Heart left ventricle (tissue), 13 donors: Measurements from ENCODE around the gene NKIRAS2.

Source experiments
- POLR2A ChIP-seq, 2 donors: fragments of 450-650 bp; IDR thresholded peaks; one replicate each; pipeline ENCODE4 v1.6.1; 2017; ENCODE audit warnings: antibody characterized with exemption in 2 of 2, mild to moderate bottlenecking in 2 of 2, moderate library complexity in 2 of 2
- TF ChIP-seq, protein P1 (sequence below), 12 donors: fragments of 200-600 bp; sonication (generic) in 4 of 12; IDR thresholded peaks; one replicate each; pipeline versions ENCODE4 v1.5.0 to v1.8.0; 2018 to 2022; ENCODE audit warnings: antibody characterized with exemption in 12 of 12, mild to moderate bottlenecking in 5 of 12
- donor health status: ischemic (EF 13 %, LVEDD 7.1; RV severe dilation, severe dysfunction).
- donor health status: DM: no; HTN: yes; CAD: no.
- donor health status: DM: no; HTN: no; CAD: no.
- donor health status: ischemic (EF 25% LVEDD 6.9; RV normal size, moderate dysfunction).
- donor health status: ischemic (EF 25% LVEDD 5.7; RV mildly dilated, moderate dysfunction).
- donor health status: ischemic (EF 35%, LVEDD 5.7; RV mildly dilated, moderate dysfunction).
- donor health status: nonischemic (EF 11% LVEDD 7.7; RV severe dilation, severe dysfunction).
- donor health status: DM: yes; HTN: yes; CAD: no.
- donor health status: PGD.
- donor health status: ischemic (EF 29% LVEDD 5.4; RV normal size, mild dysfunction).
- donor health status: nonischemic (EF 23%, LVEDD 6.1; RV moderate dilation, normal function).

DNA sequence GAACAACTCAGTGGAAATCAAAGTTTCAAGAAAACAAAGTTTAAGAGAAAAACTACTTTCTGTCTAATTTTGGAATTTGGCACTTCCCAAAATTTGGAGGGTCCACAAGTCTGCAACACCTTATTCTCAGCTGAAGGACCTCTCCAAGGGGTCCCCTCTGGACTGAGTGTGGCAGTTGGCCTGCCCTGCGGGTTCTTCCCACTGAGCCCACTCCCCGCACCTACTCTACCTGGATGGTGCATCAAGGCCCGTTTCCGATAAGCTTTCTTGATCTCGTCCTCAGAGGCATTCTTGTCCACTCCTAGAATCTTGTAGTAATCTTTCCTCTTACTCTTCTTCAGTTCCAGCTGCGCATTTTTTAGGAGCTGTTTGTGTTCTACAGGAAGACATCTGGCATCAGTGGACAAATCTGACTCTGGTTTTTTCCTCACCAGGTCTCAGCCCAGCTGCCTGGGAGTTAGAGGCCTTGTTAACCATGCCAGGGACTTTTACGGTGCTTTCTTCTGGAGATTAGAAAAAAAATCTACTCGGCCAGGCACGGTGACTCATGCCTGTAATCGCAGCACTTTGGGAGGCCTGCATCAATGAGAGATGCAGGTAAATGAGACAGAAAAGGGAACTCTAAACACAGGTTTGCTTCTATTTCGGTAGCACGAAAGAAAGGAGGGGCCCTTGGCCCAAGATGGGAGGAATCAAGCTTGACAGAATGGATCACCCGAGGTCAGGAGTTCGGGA is 37.7 kb upstream of the NKIRAS2 start:
- TF ChIP-seq, protein P1, sequence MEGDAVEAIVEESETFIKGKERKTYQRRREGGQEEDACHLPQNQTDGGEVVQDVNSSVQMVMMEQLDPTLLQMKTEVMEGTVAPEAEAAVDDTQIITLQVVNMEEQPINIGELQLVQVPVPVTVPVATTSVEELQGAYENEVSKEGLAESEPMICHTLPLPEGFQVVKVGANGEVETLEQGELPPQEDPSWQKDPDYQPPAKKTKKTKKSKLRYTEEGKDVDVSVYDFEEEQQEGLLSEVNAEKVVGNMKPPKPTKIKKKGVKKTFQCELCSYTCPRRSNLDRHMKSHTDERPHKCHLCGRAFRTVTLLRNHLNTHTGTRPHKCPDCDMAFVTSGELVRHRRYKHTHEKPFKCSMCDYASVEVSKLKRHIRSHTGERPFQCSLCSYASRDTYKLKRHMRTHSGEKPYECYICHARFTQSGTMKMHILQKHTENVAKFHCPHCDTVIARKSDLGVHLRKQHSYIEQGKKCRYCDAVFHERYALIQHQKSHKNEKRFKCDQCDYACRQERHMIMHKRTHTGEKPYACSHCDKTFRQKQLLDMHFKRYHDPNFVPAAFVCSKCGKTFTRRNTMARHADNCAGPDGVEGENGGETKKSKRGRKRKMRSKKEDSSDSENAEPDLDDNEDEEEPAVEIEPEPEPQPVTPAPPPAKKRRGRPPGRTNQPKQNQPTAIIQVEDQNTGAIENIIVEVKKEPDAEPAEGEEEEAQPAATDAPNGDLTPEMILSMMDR (IDR thresholded peaks at IDR 0.05): no peak
- no peak for TF ChIP-seq POLR2A (IDR thresholded peaks at IDR 0.05)
